HG03565 (cell line): ENCODE results near the gene KRT16.
"Not testable (repeated sequence)": the region's sequence is repeated elsewhere in the genome, so short reads cannot be mapped to it uniquely, and the experiment has no call there.

Experiments
- ATAC-seq: cut with Tn5 transposase; IDR thresholded peaks from one replicate; pipeline ENCODE4 v1.9.1; 2021; ENCODE audit warnings: mild to moderate bottlenecking, moderate library complexity; ENCODE audit not compliant: unreplicated experiment

KRT16 gene

DNA sequence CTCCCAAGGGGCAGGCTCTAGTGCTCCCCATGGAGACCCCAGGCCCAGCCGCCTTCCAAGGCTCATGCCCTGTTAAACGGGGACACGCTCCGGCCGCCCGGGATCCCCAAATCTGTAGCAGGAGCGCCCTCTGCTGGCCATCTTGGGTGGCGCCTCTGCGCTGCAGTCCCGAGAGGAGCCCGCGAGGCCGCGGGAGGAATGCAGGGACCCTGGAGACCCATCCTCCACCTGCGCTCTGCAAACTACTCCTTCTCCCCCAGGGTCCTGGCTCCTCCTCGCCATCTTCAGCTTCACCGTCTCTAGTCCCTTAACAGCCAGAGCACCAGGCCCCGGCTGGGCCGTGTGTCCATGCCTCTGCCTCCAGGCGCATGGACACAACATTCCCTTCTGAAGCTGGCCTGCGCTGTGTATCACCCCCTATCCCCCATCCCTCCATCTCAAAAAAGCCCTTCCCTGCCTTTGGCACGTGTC is 35.4 kb upstream of the KRT16 start:
- no peak for ATAC-seq

DNA sequence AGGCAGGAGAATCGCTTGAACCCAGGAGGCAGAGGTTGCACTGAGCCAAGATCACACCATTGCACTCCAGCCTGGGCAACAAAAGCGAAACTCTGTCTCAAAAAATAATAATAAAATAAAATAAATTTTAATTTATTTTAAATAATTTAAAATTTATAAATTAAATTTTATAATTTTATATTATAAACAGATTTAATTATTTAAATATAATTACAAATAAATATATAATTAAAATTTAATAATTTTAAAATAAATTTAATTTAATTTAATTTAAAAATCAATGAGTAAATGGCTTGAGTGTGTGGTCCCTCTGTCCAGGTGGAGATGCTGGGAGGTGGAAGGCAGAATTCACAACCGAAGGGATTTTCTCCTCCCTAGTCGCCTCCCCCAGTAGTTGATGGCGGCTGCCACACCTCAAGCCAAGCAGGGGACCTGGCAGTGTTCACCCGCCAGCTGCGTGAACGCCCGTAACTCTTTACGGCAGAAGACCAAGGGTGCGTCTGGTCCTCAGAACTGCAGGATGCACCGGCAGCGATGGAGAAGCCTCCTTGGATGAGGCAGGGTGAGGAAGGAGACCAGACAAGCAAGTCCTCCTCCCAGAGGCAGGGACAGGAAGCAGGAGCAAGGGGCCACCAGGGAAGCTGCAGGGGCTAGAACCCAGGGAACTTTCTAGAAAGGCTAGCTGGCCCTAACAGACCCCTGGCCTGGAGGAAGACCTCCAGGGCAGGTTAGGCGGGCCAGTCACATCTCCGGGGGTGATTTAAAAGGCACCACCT is 34.7 kb upstream of the KRT16 start:
- ATAC-seq, result no peak

DNA sequence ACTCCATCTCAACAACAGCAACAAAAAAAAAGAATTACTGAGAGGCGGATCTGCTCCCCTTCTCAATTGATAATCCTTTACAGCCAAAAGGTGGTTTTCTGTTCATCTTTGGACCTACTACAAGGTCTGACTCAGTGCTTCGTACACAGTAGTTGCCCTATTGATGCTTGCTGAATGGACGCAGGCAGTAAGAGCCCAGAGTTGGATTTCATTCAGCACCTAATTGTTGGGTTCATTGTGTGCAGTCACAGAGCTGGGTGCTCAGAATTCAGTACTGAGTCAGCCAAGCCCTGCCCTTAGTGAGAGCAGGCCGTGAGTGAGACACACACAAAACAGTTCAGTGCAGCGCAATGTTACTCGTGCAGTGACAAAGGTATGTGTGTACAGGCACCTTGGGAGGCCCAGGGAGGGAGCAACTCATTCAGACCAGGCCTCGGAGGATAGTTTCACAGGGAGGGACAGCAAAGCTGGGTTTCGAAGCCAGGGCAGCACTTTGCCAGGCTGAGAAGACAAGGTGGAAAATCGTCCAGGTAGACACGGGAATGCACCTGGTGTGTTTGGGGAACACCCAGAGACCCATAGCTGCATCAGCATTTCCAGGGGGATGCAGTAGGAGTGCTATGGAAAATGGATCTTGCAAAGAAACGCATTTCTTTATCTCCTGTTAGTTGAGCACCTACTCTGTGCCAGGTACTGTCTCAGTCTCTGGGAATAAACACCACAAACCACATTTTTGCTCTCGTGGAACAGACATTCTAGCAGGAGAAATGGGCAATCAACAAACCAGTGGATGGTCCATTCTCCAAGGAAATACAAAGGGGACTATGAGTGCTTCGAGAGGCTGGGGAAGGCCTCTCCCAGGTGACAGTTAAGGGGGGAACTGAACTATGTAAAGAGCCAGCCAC is 29.9 kb upstream of the KRT16 start:
- ATAC-seq, result no peak

DNA sequence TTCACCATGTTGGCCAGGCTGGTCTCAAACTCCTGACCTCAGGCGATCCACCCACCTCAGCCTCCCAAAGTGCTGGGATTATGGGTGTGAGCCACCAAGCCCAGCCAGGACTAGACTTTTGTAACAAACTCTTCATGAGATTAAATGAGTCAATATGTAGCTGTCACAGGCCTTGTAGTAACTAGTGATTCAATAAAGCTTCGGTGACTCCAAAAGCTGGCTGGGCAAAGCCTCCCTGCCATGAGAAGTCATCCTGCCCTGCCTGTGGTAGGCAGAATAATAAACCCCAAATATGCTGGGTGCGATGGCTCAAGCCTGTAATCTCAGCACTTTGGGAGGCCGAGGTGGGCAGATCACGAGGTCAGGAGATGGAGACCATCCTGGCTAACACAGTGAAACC is 28.0 kb upstream of the KRT16 start:
- not testable (repeated sequence) for ATAC-seq

DNA sequence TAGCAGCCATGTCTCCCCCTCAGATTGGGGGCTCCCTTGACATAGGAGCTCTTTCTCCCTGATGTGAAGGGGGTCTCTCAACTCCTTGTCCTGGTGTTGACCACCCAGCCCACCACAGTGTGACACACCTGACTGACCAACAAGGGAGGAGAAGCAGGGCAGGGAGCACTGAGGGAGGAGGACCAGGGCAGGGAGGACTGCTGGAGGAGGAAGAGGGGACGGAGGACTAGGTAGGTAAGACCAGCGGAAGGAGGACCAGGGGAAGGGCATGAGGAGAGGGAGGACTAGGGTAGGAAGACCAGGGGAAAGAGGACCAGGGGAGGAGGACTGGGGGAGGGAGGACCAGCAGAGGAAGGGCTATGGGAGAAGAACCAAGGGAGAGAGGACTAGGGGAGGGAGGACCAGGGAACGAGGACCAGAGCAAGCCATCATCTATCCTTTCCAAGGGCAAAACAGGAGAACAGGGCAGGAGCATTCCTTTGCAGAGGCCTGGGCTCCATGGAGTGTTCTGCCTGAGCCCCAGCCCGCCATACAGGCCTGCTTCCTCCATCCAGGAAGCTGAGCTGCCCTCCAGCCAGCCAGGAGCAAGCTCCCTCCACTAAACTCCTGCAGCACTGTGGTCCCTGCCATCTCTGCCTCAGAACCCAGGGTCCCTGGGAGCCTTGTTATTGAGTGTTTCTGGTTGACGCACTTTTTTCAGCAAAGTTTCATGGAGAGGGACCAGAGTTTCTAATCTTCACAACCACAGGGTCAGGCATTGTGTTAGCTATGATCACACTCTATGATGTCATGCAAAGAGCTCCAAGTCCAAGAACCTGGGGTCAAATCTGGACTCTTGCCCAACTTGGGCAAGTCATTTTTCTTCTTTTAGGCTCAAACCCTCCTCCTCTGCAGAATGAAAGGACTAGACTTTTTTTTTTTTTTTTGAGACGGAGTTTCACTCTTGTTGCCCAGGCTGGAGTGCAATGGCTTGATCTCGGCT is 27.2 kb upstream of the KRT16 start:
- ATAC-seq, result no peak

DNA sequence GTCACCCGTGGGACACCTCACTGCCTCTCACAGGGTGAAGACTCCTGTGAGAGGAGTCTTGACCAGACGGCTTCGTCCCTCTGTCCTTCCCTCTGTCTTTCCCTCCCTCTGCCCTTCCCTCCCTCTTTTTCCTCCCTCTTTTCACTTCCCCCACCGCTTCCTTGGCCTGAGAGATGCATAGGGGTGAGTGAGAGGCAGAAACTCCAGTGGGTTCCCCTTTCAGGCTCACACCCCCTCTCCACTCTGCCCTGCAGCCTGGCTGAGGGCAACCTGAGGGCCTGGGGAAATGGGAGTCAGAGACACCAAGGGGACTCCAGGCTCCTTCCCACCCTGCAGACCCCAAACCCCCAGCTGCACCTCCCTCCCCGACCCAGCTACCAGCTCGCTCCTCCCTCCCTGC is 26.4 kb upstream of the KRT16 start:
- ATAC-seq, result no peak

DNA sequence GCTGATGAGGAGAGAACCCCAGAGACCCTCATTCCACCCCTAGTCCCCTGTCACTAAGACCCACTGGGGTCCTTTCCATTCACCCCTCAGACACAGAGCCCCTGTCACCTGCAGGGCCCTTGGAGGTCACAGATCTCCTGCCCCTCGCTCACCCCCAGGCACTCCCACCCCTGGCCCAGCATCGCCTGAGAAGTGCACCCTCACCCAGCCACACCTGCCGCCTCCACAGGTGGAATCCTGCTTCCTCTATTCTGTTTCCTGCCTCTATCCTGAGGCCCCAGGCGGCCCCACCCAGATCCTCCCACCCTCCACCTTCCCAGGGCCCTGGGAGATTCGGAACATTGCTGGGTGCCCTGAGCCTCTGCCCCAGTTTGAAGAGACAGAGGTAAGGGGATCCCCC is 25.6 kb upstream of the KRT16 start:
- no peak for ATAC-seq

DNA sequence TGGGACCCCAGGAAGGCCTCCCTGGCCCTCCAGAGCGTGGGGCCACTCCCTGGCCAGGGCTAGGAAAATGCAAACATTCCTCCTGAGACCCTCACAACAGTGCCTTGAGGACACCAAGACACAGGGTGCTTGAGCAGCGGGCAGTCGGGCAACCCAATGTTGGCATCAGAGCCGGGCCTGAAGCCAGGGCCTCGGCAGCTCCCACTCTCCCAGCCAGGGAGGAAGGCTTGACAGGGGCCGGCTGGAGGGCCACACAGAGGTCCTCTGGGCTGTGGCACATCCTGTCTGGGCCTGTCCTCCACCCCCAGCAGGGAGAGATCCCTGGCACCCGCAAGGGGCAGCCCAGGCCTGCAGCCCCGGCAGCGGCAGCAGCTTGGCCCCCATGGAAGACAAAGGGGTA is 24.1 kb upstream of the KRT16 start:
- ATAC-seq, result no peak

DNA sequence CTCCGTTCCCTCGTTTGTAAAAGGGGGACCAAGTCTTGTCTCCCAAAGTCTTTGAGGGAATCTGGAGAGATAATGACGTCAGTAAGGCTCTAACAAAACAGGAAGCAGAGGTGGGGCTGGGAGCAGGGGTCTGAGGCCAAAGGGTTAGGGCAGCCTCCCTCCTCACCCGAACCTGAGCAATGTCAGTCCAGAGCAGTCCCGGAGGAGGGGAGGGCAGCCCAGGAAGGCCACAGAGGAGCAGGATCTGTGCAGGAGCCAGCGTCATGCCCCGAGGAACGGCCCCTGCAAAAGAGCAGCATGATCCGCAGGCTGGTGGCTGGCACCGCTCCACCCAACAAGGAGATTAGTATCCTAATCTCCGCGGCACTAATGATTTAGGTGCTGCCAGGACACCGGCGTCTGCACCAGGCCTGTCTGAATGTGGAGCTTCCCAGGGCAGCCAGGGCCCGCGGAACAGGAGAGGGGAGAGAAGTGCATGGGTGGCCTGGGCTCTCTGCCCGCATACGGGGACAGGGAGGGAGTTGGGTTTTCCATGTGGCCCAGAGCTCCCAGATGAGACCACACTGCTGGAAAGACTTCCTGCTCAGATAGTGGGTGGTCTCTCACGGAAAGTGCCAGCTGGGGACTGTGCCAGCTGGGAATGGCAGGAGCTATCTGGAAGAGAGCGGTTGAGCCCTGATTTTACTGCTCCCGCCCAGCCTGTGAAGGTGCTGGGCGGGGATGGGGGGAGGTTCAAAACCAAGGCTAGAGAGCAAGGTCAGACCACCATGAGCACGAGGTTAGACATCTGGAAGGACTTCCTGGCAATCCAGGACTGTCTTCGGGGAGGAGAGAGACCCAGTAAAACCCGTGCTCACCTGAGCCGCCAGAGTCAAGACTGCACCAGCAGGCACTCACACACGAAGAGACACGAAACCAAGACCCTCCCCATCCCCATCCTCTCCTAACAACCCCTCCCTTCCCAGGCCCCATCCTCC is 22.8 kb upstream of the KRT16 start:
- no peak for ATAC-seq

DNA sequence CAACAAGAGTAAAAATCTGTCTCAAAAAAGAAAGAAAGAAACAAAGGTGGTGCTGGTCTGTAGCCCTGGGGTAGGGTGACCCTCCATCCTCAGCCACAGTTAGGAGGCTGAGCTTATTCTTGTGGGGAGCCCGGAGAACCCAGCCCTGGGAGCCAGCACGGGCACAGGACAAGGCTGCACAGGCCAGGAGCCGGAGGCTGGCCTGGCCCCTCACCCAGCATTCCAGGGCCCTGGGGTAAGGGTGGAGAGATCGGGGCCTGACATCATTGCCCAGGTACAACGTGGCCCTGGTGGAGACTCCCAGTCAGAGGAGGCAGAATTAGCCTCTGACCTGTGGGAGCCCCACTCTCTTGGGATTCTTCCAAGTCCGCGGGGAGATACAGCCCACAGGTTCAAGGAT is 22.1 kb upstream of the KRT16 start:
- ATAC-seq, result no peak

DNA sequence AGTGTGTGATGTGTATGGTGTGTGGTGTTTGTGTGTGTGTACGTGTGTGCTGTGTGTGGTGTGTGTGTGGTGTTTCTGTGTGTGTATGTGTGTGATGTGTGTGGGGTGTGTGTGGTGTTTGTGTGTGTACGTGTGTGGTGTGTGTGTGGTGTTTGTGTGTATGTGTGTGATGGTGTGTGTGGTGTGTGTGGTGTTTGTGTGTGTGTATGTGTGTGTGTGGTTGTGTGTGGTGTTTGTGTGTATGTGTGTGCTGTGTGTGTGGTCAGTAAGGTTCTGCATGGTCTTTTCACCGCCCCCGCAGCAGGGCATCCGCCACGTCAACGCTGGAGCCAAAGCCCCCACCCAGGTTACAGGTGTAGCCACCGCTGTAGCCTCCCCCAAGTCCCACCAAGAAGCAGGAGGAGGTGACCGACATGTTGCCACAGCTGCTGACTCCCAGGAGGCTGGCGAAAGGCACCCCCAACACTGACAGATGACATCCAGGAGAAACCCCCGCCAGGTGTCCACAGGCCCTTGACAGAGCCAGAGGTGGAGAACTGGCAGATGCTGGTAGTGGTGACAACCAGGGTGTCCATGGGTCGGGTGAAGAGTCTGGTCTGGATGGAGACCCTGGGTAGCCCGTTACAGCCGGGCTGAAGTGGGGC is 21.1 kb upstream of the KRT16 start:
- ATAC-seq, result no peak

DNA sequence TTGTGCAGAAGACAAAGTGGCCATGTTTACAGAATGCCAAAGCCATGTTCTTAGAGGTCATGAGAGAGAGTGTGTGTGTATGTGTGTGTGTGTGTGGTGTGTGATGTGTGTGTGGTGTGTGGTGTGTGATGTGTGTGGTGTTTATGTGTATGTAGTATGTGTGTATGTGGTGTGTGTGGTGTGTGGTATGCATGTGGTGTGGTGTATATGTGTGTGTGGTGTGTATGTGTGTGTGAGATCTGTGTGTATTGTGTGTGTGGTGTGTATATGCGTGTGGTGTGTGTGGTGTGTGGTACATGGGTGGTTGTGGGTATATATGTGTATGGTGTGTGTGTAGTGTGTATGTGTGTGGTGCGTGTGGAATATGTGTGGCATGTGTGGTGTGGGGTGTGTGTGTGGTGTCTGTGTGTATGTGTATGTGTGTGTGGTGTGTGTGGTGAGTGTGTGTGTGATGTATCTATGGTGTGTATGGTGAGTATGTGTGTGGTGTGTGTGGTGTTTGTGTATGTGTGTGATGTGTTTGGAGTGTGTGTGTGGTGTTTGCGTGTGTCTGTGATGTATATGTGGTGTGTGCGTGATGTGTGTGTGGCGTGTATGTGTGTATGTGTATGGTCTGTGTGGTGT is 20.0 kb upstream of the KRT16 start:
- ATAC-seq, result no peak

DNA sequence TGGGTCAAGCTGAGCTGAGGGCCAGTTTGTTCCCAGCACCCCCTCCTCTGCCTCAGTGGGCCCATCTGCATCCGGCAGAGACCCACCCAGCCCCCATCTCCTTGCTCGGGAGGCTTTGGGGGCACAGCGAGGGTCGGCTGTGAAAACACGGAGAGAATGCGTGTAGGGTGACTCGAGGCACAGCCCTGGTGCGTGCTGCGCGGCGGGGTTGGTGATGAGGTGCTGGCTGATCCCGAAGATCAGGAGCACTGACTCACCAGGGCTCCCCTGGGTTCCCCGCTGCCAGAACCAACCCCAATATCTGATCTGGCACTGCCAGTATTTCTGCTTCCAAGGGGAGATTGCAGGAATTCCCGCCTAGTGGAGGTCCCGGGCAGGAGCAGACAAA is 19.3 kb upstream of the KRT16 start:
- ATAC-seq, result no peak

DNA sequence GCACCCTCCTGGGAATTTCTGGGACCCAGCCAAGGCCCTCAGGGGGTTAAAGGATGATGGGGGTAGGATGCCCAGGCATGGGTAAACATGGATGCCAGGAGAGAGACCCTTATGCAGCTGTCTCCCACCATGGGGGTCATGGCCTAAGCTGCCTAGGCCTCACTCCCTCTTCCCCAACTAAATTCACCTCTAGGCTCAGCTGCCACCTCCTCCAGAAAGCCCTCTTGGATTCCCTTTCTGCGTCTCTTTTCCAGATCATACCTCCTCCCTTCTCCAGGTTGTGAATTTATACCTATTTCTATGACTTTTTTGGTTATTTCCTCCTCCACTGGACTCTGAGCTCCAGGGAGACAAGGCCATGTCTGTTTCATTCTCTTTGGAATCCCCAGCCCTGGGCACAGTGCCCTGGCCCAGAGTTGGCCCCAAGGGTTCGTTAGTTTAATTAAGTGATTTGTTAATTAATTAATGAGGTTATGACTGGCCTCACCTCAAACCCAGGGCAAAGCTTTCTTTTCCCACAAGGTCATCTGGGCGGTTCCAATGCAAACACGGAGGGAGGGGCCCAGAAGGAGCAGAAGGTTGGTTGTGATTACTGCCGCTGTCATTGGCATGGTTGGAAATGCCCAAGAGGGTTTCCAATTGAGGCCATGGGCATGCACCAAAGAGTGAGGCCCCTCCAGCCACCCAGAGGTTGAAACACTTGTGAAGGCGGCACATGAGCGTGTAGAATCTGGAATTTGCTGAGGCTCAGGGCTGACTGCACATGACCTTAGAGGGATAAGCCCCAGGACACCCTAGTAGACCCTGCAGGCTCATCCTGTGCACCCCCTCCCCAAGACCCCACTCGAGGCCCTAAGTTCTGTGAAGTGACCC is 18.7 kb upstream of the KRT16 start:
- ATAC-seq, result no peak

DNA sequence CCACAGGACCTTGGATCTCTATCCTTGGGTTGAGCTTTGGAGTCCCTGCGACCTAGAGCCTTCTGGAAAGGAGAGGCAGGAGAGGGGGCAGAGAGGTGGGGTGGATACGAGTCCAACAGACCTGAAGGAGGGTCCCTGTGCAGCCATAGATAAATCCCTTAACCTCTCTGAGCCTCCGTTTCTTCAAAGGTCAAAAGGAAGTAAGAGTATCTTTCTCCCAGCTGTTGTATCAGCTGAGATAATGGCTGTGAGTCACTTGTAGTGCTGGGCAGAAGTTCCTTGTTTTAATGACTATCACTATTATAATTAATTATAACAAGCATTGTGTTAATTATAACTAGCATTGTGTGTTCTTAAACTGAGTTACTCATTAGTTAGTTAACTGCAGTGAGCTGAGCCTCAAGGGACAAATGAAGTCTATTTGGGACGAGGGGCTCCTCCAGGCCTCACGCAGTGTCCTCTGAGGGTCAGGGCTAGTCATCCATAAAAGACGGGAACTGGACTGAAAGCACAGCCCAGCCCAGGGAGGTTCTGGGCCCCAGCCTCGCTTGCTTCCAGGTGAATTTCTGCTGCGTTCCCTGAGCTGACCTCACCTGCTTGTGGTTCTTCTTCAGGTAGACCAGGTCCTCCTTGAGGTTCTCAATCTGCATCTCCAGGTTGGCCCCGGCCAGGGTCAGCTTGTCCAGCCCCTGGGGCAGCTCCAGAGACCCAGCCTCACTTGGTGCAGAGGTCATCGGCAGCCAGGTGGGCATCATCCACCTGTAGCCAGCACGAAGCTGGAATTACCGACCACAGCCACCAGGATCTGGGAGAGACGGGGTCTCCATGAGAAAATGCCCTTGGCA is 17.5 kb upstream of the KRT16 start:
- ATAC-seq, result no peak

DNA sequence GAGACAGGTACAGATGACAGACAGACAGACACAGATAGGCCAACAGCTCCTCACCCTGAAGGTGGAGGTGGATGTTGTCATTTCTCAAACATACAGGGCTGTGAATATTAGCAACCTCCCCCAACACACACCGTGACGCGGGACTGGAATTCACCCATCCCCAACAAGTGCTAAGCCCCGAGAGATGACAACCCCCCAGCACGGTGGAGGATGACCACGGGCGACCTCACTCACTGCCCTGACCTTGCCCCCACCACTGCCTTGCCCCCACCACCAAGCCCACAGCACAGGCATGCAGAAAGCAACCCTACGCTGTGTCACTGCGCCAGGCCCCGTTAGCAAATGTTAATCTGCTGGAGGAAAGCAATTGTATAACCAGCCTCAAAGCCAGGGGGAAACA is 16.7 kb upstream of the KRT16 start:
- ATAC-seq, result no peak
